ENCODE results near the gene KCNK10.

DNA sequence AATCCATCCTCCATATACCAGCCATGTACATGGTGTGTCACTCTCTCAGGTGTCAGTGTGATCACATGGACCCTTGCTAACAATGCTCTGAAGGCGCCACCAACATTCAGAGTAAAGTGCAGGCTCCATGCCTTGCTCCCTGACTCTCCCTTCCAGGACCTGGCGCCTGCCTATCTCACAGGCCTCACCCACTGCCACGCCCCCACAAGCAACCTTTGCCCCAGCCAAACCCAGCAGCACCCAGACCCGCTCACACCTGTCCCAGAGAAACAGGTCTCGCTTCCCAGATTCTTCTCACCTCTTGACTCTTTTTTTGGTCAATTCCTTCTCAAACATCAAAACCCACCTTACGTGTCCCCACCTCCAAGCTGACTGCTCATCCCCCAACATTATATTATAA lies 52.3 kb downstream of the KCNK10 start:
- no peak for TF ChIP-seq CTCF (IDR thresholded peaks at IDR 0.05; ENCODE audit: insufficient read depth, low read length, poor library complexity, severe bottlenecking)
- no peak for TF ChIP-seq EZH2phosphoT487 (conservative IDR thresholded peaks at IDR 0.05; ENCODE audit: low read length)
